Stomach (tissue), 4 donors: ENCODE measurements around the gene SLC1A2.

ENCODE experiments used
- CTCF ChIP-seq, 7 experiments: fragments of 450-650 bp in 4 of 7; fragments of 200-600 bp in 3 of 7; sonication (generic) in 3 of 7; IDR thresholded peaks; one replicate each; pipeline ENCODE4 v1.5.1; 2016 to 2019; ENCODE audit warnings: antibody characterized with exemption in 7 of 7, control low read depth in 2 of 7, mild to moderate bottlenecking in 1 of 7
- EP300 ChIP-seq: sonication (generic); formaldehyde crosslinking; IDR thresholded peaks from one replicate; pipeline ENCODE4 v1.6.1; 2017; ENCODE audit warnings: antibody characterized with exemption
- POLR2A ChIP-seq, 4 donors: fragments of 450-650 bp; IDR thresholded peaks; one replicate each; pipeline ENCODE4 v1.6.1; 2016; ENCODE audit warnings: antibody characterized with exemption in 4 of 4, control low read depth in 2 of 4, mild to moderate bottlenecking in 1 of 4, moderate library complexity in 1 of 4
- POLR2AphosphoS5 ChIP-seq, 3 donors: sonication (generic); formaldehyde crosslinking; IDR thresholded peaks; one replicate each; pipeline ENCODE4 v1.6.1; 2016; ENCODE audit warnings: antibody characterized with exemption in 3 of 3

DNA sequence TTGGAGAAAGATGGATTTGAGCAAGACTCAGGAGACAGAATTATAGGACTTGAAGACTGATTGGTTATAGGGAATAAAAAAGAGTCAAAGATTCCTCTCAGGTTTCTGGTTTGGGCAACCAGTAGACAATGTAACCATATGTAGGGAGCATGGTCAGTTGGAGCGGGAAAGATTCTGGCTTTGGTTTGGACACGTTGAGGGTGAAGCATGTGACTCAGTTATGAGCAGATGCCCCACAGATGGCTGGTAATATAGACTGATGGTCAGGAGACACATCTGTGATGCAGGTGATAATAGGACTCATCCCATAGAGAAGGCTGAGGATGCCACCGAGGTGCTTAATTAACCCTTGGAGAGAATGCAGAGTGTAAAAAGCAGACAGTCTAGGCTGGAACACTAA, 148.3 kb downstream of the SLC1A2 start:
- TF ChIP-seq POLR2AphosphoS5 (IDR thresholded peaks at IDR 0.05) = no peak
- TF ChIP-seq CTCF (IDR thresholded peaks at IDR 0.05) = no peak
- TF ChIP-seq EP300 = no peak
- no peak for TF ChIP-seq POLR2A (IDR thresholded peaks at IDR 0.05)
